ENCODE data around the gene ATP1B1.
"Not testable (repeated sequence)": the region's sequence is repeated elsewhere in the genome, so short reads cannot be mapped to it uniquely, and the experiment has no call there.

Gene ATP1B1

DNA sequence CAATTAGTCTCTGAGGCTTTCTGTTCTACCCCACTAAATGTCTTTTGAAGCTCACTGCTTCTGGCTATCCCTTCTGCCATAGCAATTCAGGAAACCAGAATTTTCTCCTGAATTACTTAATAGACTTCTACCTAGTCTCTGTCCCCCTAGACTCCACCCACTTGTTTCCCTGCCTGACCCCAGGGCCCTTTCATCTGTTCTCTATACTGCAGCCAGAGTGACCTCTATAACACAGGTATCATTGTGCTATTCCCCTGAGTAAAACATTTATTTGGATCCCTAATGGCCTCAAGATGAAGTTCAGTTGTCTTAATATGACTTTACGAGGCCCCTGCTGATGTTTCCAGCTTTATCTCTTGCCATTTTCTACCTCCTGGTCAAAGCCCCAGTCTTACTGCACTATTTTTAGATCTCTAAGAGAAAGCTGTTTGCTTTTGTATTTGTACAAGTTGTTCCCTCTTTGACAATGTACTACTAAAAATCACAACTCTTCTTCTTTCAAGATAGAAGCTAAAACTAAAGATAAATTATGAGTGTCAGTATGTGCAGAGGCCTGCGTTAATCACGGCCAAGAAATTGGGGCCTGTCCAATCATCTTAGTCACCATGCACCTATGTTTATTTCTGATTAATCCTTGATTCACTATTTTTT lies 54.5 kb downstream of the ATP1B1 start:
- Histone ChIP-seq H3K9me3 (ENCODE audit: control insufficient read depth, insufficient read depth, low read length) (no peaks in the 10 kb centered on the region), H3K4me3 (ENCODE audit: low read depth, low read length) (no peak overlapping the region), H3K9ac (ENCODE audit: low read depth, low read length) (no peak overlapping the region), H3K36me3 (ENCODE audit: control insufficient read depth, insufficient read depth, low read length) (no peaks in the 10 kb centered on the region), H3K4me1 (ENCODE audit: control insufficient read depth, insufficient read depth, low read length) (no peaks in the 10 kb centered on the region), H3K27me3 (ENCODE audit: control insufficient read depth, insufficient read depth, low read length) (no peaks in the 10 kb centered on the region), H3K27ac (ENCODE audit: low read depth, low read length) (no peak overlapping the region)

DNA sequence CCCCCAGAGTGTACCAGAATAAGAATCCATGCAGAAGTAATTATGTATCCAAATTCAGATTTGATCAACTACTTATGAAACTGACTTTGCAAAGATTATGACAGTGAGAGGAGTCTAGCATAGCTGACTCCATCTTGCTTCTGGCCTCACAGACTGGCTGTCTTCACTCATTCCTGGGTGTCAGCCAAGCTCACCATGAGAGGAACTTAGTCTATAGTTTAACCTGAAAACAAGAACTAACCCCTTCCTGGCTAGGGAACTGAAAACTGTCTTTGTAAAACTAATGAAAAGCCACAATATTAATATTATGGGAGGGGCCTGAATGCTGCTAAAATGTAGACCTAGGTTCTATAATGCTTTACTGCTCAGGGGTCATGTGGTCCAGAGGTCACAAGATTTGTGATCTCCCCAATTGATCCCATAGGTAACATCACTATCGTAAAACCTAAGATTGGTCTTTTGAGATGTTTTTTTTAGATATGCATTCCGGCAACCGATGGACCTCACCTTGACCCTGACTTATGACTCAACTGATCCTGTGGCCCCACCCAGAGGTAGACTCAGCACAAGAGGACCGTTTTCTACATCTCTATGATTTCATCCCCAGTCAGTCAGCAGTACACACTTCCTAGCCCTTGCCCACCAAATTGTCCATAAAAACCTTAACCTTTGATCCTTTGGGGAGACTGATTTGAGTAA lies 55.2 kb downstream of the ATP1B1 start:
- H3K27me3 ChIP-seq (ENCODE audit: control insufficient read depth, insufficient read depth, low read length), result no peaks in the 10 kb centered on the region
- no peak overlapping the region for H3K27ac ChIP-seq (ENCODE audit: low read depth, low read length)
- H3K9ac ChIP-seq (ENCODE audit: low read depth, low read length), result no peak overlapping the region
- H3K9me3 ChIP-seq (ENCODE audit: control insufficient read depth, insufficient read depth, low read length), result no peaks in the 10 kb centered on the region
- no peak overlapping the region for H3K4me3 ChIP-seq (ENCODE audit: low read depth, low read length)
- no peaks in the 10 kb centered on the region for H3K36me3 ChIP-seq (ENCODE audit: control insufficient read depth, insufficient read depth, low read length)
- H3K4me1 ChIP-seq (ENCODE audit: control insufficient read depth, insufficient read depth, low read length), result no peaks in the 10 kb centered on the region

DNA sequence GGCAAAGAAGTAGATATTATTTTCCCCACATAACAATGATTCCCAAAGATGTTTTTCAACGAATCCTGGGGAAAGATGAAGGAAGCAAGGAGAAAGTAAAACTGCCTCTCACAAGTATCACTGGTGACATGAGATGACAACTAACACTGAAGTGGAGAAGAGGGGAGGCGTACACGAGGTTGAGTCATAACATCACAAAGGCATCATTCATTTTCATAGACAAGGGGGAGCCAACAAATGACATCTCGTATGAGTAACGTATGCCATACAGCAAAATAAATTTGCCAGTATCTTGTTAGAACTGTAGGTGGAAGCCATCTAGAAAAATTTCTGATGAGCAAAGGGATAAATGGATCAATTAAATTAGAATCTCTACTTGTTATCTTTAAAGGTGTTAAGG lies 56.6 kb downstream of the ATP1B1 start:
- Histone ChIP-seq H3K4me3 (ENCODE audit: low read depth, low read length) (no peak overlapping the region), H3K9ac (ENCODE audit: low read depth, low read length) (no peak overlapping the region), H3K36me3 (ENCODE audit: control insufficient read depth, insufficient read depth, low read length) (no peaks in the 10 kb centered on the region), H3K4me1 (ENCODE audit: control insufficient read depth, insufficient read depth, low read length) (no peaks in the 10 kb centered on the region), H3K27me3 (ENCODE audit: control insufficient read depth, insufficient read depth, low read length) (no peaks in the 10 kb centered on the region), H3K9me3 (ENCODE audit: control insufficient read depth, insufficient read depth, low read length) (no peaks in the 10 kb centered on the region), H3K27ac (ENCODE audit: low read depth, low read length) (no peak overlapping the region)

DNA sequence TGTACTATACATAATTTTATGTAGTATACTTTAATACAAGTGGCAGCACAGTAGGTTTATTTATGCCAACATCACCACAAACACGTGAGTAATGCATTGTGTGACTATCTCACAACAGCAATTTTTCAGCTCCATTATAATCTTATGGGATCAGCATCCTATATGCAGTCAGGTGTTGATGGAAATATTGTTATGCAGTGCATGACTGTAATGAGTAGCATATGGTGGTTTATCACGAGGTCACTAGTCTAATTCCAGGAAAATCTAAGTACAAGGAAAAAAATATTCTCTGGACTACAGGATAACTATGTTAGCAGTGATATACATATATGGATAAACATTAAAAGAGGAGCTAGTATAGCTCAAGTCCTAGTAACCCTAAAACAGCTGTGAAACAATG lies 69.0 kb downstream of the ATP1B1 start:
- H3K27me3 ChIP-seq (ENCODE audit: control insufficient read depth, insufficient read depth, low read length), result no peaks in the 10 kb centered on the region

DNA sequence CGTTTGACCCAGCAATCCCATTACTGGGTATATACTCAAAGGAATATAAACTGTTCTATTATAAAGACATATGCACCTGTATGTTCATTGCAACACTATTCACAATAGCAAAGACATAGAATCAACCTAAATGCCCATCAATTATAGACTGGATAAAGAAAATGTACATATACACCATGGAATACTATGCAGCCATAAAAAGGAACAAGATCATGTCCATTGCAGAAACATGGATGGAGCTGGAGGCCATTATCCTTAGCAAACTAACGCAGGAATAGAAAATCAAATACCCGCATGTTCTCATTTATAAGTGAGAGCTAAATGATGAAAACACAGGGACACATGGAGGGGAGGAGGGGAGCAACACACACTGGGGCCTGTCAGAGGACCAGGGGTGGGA lies 72.9 kb downstream of the ATP1B1 start:
- not testable (repeated sequence) for H3K9me3 ChIP-seq (ENCODE audit: control insufficient read depth, insufficient read depth, low read length); H3K4me1 ChIP-seq (ENCODE audit: control insufficient read depth, insufficient read depth, low read length); H3K9ac ChIP-seq (ENCODE audit: low read depth, low read length); H3K4me3 ChIP-seq (ENCODE audit: low read depth, low read length); H3K36me3 ChIP-seq (ENCODE audit: control insufficient read depth, insufficient read depth, low read length); H3K27me3 ChIP-seq (ENCODE audit: control insufficient read depth, insufficient read depth, low read length); H3K27ac ChIP-seq (ENCODE audit: low read depth, low read length)

More for the DNA sequence above, 69.0 kb downstream of the ATP1B1 start:
- no peak overlapping the region for H3K9ac ChIP-seq (ENCODE audit: low read depth, low read length)
- no peak overlapping the region for H3K27ac ChIP-seq (ENCODE audit: low read depth, low read length)
- H3K36me3 ChIP-seq (ENCODE audit: control insufficient read depth, insufficient read depth, low read length), result no peaks in the 10 kb centered on the region
- no peaks in the 10 kb centered on the region for H3K9me3 ChIP-seq (ENCODE audit: control insufficient read depth, insufficient read depth, low read length)
- H3K4me1 ChIP-seq (ENCODE audit: control insufficient read depth, insufficient read depth, low read length), result no peaks in the 10 kb centered on the region
- H3K4me3 ChIP-seq (ENCODE audit: low read depth, low read length), result no peak overlapping the region

DNA sequence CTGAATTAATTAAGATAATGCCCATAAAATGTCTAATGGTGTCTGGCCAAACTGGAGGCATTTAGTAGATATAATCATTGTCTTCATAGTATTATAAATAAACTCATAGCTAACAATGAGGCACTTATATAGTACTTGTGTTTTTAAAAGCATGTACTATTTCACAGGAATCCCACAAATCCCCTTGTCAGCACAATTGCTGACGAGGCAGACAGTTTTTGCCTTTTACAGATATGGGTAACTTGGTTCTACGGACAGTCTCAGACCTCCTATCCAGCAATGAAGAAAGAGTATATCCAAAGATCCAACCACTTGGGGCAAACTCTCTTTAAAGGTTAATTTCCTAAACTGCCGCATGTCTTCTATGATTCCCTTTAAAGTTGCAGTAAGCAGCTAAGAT lies 73.7 kb downstream of the ATP1B1 start:
- H3K4me3 ChIP-seq (ENCODE audit: low read depth, low read length), result no peak overlapping the region
- no peaks in the 10 kb centered on the region for H3K9me3 ChIP-seq (ENCODE audit: control insufficient read depth, insufficient read depth, low read length)
- peaks cover 5% of the 10 kb centered on the region for H3K4me1 ChIP-seq (ENCODE audit: control insufficient read depth, insufficient read depth, low read length)
- no peaks in the 10 kb centered on the region for H3K36me3 ChIP-seq (ENCODE audit: control insufficient read depth, insufficient read depth, low read length)
- no peak overlapping the region for H3K9ac ChIP-seq (ENCODE audit: low read depth, low read length)
- H3K27me3 ChIP-seq (ENCODE audit: control insufficient read depth, insufficient read depth, low read length), result no peaks in the 10 kb centered on the region
- H3K27ac ChIP-seq (ENCODE audit: low read depth, low read length), result no peak overlapping the region

Measured in HUES48 (cell line).